HepG2 (cell line): ENCODE results near the gene CCNB1. TPM values are rescaled to one million over a fixed set of nuclear protein-coding genes. Genes with fewer than 3 reads are reported as not detected.

ENCODE experiments used
- BCL3 ChIP-seq: sonication (generic); formaldehyde crosslinking; IDR thresholded peaks from 2 replicates; pipeline ENCODE4 v1.5.1; 2020; ENCODE audit warnings: mild to moderate bottlenecking, missing genetic modification reagents, moderate library complexity
- GATAD2A ChIP-seq: IDR thresholded peaks from 2 replicates; pipeline ENCODE4 v1.6.1; 2016
- HES4 ChIP-seq: sonication (generic); formaldehyde crosslinking; IDR thresholded peaks from 2 replicates; pipeline ENCODE4 v1.9.0; 2021; ENCODE audit warnings: mild to moderate bottlenecking, missing genetic modification reagents, borderline replicate concordance
- KIAA2018 ChIP-seq: sonication (generic); formaldehyde crosslinking; IDR thresholded peaks from 2 replicates; pipeline ENCODE4 v1.5.0; 2020; ENCODE audit warnings: mild to moderate bottlenecking, missing genetic modification reagents, borderline replicate concordance
- KMT2A ChIP-seq: sonication (generic); formaldehyde crosslinking; IDR thresholded peaks from 2 replicates; pipeline ENCODE4 v1.4.0; 2020; ENCODE audit warnings: missing genetic modification reagents
- MED1 ChIP-seq: sonication (generic); formaldehyde crosslinking; IDR thresholded peaks from 2 replicates; pipeline ENCODE4 v1.4.0; 2020; ENCODE audit warnings: missing genetic modification reagents
- MEIS2 ChIP-seq: sonication (generic); formaldehyde crosslinking; IDR thresholded peaks from 2 replicates; pipeline ENCODE4 v1.9.0; 2021; ENCODE audit warnings: mild to moderate bottlenecking, missing genetic modification reagents
- MTA1 ChIP-seq: sonication (generic); formaldehyde crosslinking; IDR thresholded peaks from 2 replicates; pipeline ENCODE4 v1.4.0; 2020; ENCODE audit warnings: missing genetic modification reagents, mild to moderate bottlenecking, borderline replicate concordance
- NFYB ChIP-seq: sonication (generic); formaldehyde crosslinking; IDR thresholded peaks from 2 replicates; pipeline ENCODE4 v1.4.0; 2020; ENCODE audit warnings: missing genetic modification reagents
- ONECUT2 ChIP-seq: sonication (generic); formaldehyde crosslinking; IDR thresholded peaks from 2 replicates; pipeline ENCODE4 v1.4.0; 2020; ENCODE audit warnings: missing genetic modification reagents
- PHF8 ChIP-seq: sonication (generic); formaldehyde crosslinking; IDR thresholded peaks from 2 replicates; pipeline ENCODE4 v1.5.0; 2020; ENCODE audit warnings: missing genetic modification reagents
- PITX1 ChIP-seq: sonication (generic); formaldehyde crosslinking; IDR thresholded peaks from 2 replicates; pipeline ENCODE4 v1.5.1; 2020; ENCODE audit warnings: mild to moderate bottlenecking, missing genetic modification reagents
- SALL1 ChIP-seq: sonication (generic); formaldehyde crosslinking; IDR thresholded peaks from 2 replicates; pipeline ENCODE4 v1.8.0; 2022; ENCODE audit warnings: mild to moderate bottlenecking, missing genetic modification reagents
- SRSF9 ChIP-seq: fragments of 200-400 bp; formaldehyde crosslinking; IDR thresholded peaks from 2 replicates; pipeline ENCODE4 v1.6.1; 2018; ENCODE audit warnings: borderline replicate concordance, mild to moderate bottlenecking, low read depth, low read length; ENCODE audit not compliant: insufficient read depth, poor library complexity, severe bottlenecking
- TCF7 ChIP-seq: sonication (generic); IDR thresholded peaks from 2 replicates; pipeline ENCODE4 v1.6.1; 2016; ENCODE audit warnings: antibody characterized with exemption, low read depth
- ZBTB14 ChIP-seq: sonication (generic); formaldehyde crosslinking; IDR thresholded peaks from 2 replicates; pipeline ENCODE4 v1.4.0; 2020; ENCODE audit warnings: missing genetic modification reagents
- ZMYM2 ChIP-seq: sonication (generic); formaldehyde crosslinking; IDR thresholded peaks from 2 replicates; pipeline ENCODE4 v1.8.0; 2022; ENCODE audit warnings: mild to moderate bottlenecking, missing genetic modification reagents
- ZNF20 ChIP-seq: sonication (generic); formaldehyde crosslinking; IDR thresholded peaks from 2 replicates; pipeline ENCODE4 v1.4.0; 2020; ENCODE audit warnings: mild to moderate bottlenecking, moderate library complexity, missing genetic modification reagents
- ZNF317 ChIP-seq: sonication (generic); formaldehyde crosslinking; IDR thresholded peaks from 2 replicates; pipeline ENCODE4 v1.5.0; 2020; ENCODE audit warnings: mild to moderate bottlenecking, missing genetic modification reagents
- ZNF460 ChIP-seq: sonication (generic); formaldehyde crosslinking; IDR thresholded peaks from 2 replicates; pipeline ENCODE4 v1.5.1; 2020; ENCODE audit warnings: missing genetic modification reagents, mild to moderate bottlenecking, borderline replicate concordance
- ZNF510 ChIP-seq: sonication (generic); formaldehyde crosslinking; IDR thresholded peaks from 2 replicates; pipeline ENCODE4 v1.4.0; 2020; ENCODE audit warnings: low read depth, mild to moderate bottlenecking, missing genetic modification reagents
- ZNF577 ChIP-seq: sonication (generic); formaldehyde crosslinking; IDR thresholded peaks from 2 replicates; pipeline ENCODE4 v1.4.0; 2020; ENCODE audit warnings: mild to moderate bottlenecking, low read depth, missing genetic modification reagents, borderline replicate concordance
- ZNF850 ChIP-seq: sonication (generic); formaldehyde crosslinking; conservative IDR thresholded peaks from 2 replicates; pipeline ENCODE4 v1.9.0; 2021; ENCODE audit warnings: mild to moderate bottlenecking, missing genetic modification reagents
- polyA plus RNA-seq, 8 experiments: library from polyadenylated mRNA; depleted of rRNA in 3 of 8; stranded (reverse) in 7 of 8; unstranded in 1 of 8; fragments of >200 nt; fragmentation: Illumina TruSeq in 4 of 8; extraction: Trizol in 4 of 8; gene quantifications; 2 replicates each; pipeline versions ENCODE4 v1.2.1 to v1.2.3, GENCODE V29; 2011 to 2016; ENCODE audit warnings: low read depth in 4 of 8, missing spikeins in 1 of 8, mixed read lengths in 1 of 8; ENCODE audit not compliant: insufficient read depth in 1 of 8
- total RNA-seq, 5 experiments: library from RNA; depleted of rRNA; stranded (reverse); fragments of >200 nt; fragmentation: Illumina TruSeq; extraction: Trizol; gene quantifications; 2 replicates each; pipeline ENCODE4 v1.2.3, GENCODE V29; 2016; ENCODE audit warnings: low read depth in 1 of 5

The CCNB1 gene
- total and polyA plus RNA-seq, 2 of the 13 experiments (the other 11 are each of a cell fraction or from before 2014, with no cell fraction given): 82.3 to 316 TPM

GRCh38 chr5:69225860-69226259, 58.9 kb downstream of the CCNB1 start (continued):
- peak; percentile 22; the same call in 1 of the 2 replicates for TF ChIP-seq GATAD2A (CRISPR knock-in tag)
- no peak for TF ChIP-seq MEIS2 (CRISPR knock-in tag)
- peak; percentile 70 for TF ChIP-seq ZMYM2
- TF ChIP-seq SALL1 (CRISPR knock-in tag): no peak
- no peak for TF ChIP-seq KIAA2018
- TF ChIP-seq MED1: no peak
- TF ChIP-seq NFYB (CRISPR knock-in tag): no peak
- no peak for TF ChIP-seq MTA1 (CRISPR knock-in tag)
- TF ChIP-seq SRSF9: no peak
- no peak for TF ChIP-seq ZBTB14 (CRISPR knock-in tag)
- no peak for TF ChIP-seq ZNF20 (CRISPR knock-in tag)
- no peak for TF ChIP-seq PHF8 (CRISPR knock-in tag)
- peak; percentile 40; the same call in 1 of the 2 replicates for TF ChIP-seq TCF7
- TF ChIP-seq ZNF460 (CRISPR knock-in tag): no peak
- TF ChIP-seq KMT2A (CRISPR knock-in tag): no peak
- TF ChIP-seq HES4: no peak
- no peak for TF ChIP-seq ZNF510 (CRISPR knock-in tag)
- TF ChIP-seq BCL3: no peak
- TF ChIP-seq ZNF577 (CRISPR knock-in tag): no peak
- TF ChIP-seq ZNF317 (CRISPR knock-in tag): no peak
- TF ChIP-seq PITX1 (CRISPR knock-in tag): no peak
- TF ChIP-seq ZNF850 (CRISPR knock-in tag): no peak
- no peak for TF ChIP-seq ONECUT2
